Upper lobe of right lung (tissue), 1 donor: ENCODE data around the gene DAGLB. TPM values are rescaled to one million over a fixed set of nuclear protein-coding genes. Genes with fewer than 3 reads are reported as not detected.
A peak's percentile ranks its signal among the peaks of the same experiment; 100 is the strongest.

Experiments
- ATAC-seq: fragments of 200-7000 bp; cut with Tn5 transposase; one replicate; pipeline ENCODE4 v1.9.1; 2020; ENCODE audit warnings: mild to moderate bottlenecking, moderate library complexity
- DNase-seq: peaks from one replicate; pipeline ENCODE4 v3.0.0-alpha.2; 2020
- H3K27ac ChIP-seq: fragments of 200-600 bp; one replicate; pipeline ENCODE4 v1.8.0; 2022
- H3K27me3 ChIP-seq: fragments of 200-600 bp; one replicate; pipeline ENCODE4 v1.8.0; 2022; ENCODE audit warnings: mild to moderate bottlenecking
- H3K36me3 ChIP-seq: fragments of 200-600 bp; one replicate; pipeline ENCODE4 v1.8.0; 2022
- H3K4me1 ChIP-seq: fragments of 200-600 bp; one replicate; pipeline ENCODE4 v1.8.0; 2022
- H3K4me3 ChIP-seq: fragments of 200-600 bp; one replicate; pipeline ENCODE4 v1.8.0; 2022; ENCODE audit warnings: mild to moderate bottlenecking
- H3K9me3 ChIP-seq: fragments of 200-600 bp; one replicate; pipeline ENCODE4 v1.8.0; 2022
- CTCF ChIP-seq: fragments of 200-600 bp; IDR thresholded peaks from one replicate; pipeline ENCODE4 v1.8.0; 2022; ENCODE audit warnings: antibody characterized with exemption
- intact Hi-C: fragments of 100-400 bp; cut with DNase I; formaldehyde crosslinking; loops from one replicate; pipeline ENCODE4 v1.11.0; 2022
- total RNA-seq: library from RNA; stranded (reverse); fragmentation: NEBNext Ultra II Directional; extraction: Animal tissue kit (Norgen Biotek cat#: 25700); gene quantifications from one replicate; pipeline ENCODE4 v1.2.1, GENCODE V29; 2021
- donor health status: DM: no; HTN: yes; CAD: no; lungs with severe emphysema.

Gene DAGLB
- total RNA-seq, 1 donor from 2014 or later = 34.7 TPM

- Histone ChIP-seq H3K4me3 (no peak overlapping the region), H3K27ac (no peak overlapping the region), H3K9me3 (no peaks in the 10 kb centered on the region), H3K27me3 (no peaks in the 10 kb centered on the region), H3K4me1 (peaks cover 12% of the 10 kb centered on the region), H3K36me3 (peaks cover 72% of the 10 kb centered on the region)
- no peak for DNase-seq
- no peak for TF ChIP-seq CTCF
- intact Hi-C loops = no loop called here
- no peak for ATAC-seq
These were observed 16.8 kb downstream of the DAGLB start for GRCh38 chr7:6430974-6431373.

GRCh38 chr7:6430271-6430940, 17.3 kb downstream of the DAGLB start:
- Histone ChIP-seq H3K27ac (no peak overlapping the region), H3K4me1 (peaks cover 9% of the 10 kb centered on the region), H3K27me3 (no peaks in the 10 kb centered on the region), H3K36me3 (peaks cover 78% of the 10 kb centered on the region), H3K9me3 (no peaks in the 10 kb centered on the region), H3K4me3 (no peak overlapping the region)
- no peak for DNase-seq
- no peak for TF ChIP-seq CTCF
- intact Hi-C loops = no loop called here
- no peak for ATAC-seq

- Histone ChIP-seq H3K4me1 (no peaks in the 10 kb centered on the region), H3K9me3 (no peaks in the 10 kb centered on the region), H3K36me3 (peaks cover 80% of the 10 kb centered on the region), H3K27ac (no peak overlapping the region), H3K27me3 (no peaks in the 10 kb centered on the region), H3K4me3 (no peak overlapping the region)
- DNase-seq = no peak
- TF ChIP-seq CTCF = no peak
- ATAC-seq = no peak
- intact Hi-C loops = no loop called here
These were observed 21.8 kb downstream of the DAGLB start for GRCh38 chr7:6425948-6426347.

GRCh38 chr7:6423942-6424701, 23.6 kb downstream of the DAGLB start:
- no peaks in the 10 kb centered on the region for H3K9me3 ChIP-seq
- no peaks in the 10 kb centered on the region for H3K27me3 ChIP-seq
- peaks cover 74% of the 10 kb centered on the region for H3K36me3 ChIP-seq
- TF ChIP-seq CTCF = no peak
- DNase-seq (peak; percentile 74), ATAC-seq (peak; percentile 73)
- peak overlapping the region; percentile 63 for H3K27ac ChIP-seq
- no peak overlapping the region for H3K4me3 ChIP-seq
- intact Hi-C loops = no loop called here
- H3K4me1 ChIP-seq = no peaks in the 10 kb centered on the region

GRCh38 chr7:6422926-6423632, 24.7 kb downstream of the DAGLB start:
- Histone ChIP-seq H3K9me3 (no peaks in the 10 kb centered on the region), H3K27ac (peak overlapping the region; percentile 63), H3K4me3 (no peak overlapping the region), H3K36me3 (peaks cover 67% of the 10 kb centered on the region), H3K27me3 (no peaks in the 10 kb centered on the region), H3K4me1 (no peaks in the 10 kb centered on the region)
- DNase-seq (peak; percentile 78), ATAC-seq (peak; percentile 71)
- TF ChIP-seq CTCF = no peak
- intact Hi-C loops = no loop called here
